WTC11 (cell line): ENCODE measurements around the gene PIP5K1A. TPM values are rescaled to one million over a fixed set of nuclear protein-coding genes. Genes with fewer than 3 reads are reported as not detected.
A peak's percentile ranks its signal among the peaks of the same experiment; 100 is the strongest.

Experiments
- ATAC-seq: fragments of 200-7000 bp; cut with Tn5 transposase; 2 replicates; pipeline ENCODE4 v1.10.0; 2021; ENCODE audit warnings: mild to moderate bottlenecking, moderate library complexity
- CTCF ChIA-PET: fragments of 300-600 bp; sonication (Branson Sonifier 250); formaldehyde crosslinking; loops from one replicate; lab custom pipeline; 2021; ENCODE audit warnings: antibody characterized with exemption; lab: Charles Lee
- POLR2A ChIA-PET: fragments of 350-600 bp; sonication (Branson Sonifier 250); formaldehyde crosslinking; loops from one replicate; lab custom pipeline; 2021; ENCODE audit warnings: antibody characterized with exemption; lab: Charles Lee
- DNase-seq: peaks from one replicate; pipeline ENCODE4 v3.0.0; 2021; ENCODE audit warnings: low spot score
- H3K27ac Mint-ChIP-seq: 2 replicates; pipeline ENCODE4 v1.8.0; 2021; ENCODE audit warnings: mixed read lengths
- H3K27me3 Mint-ChIP-seq: 2 replicates; pipeline ENCODE4 v1.8.0; 2021; ENCODE audit warnings: low read depth, mild to moderate bottlenecking, moderate library complexity, mixed read lengths
- H3K36me3 Mint-ChIP-seq: 2 replicates; pipeline ENCODE4 v1.8.0; 2021; ENCODE audit warnings: mixed read lengths
- H3K4me1 Mint-ChIP-seq: 2 replicates; pipeline ENCODE4 v1.8.0; 2022; ENCODE audit warnings: mixed read lengths
- H3K4me3 Mint-ChIP-seq: 2 replicates; pipeline ENCODE4 v1.8.0; 2021; ENCODE audit warnings: mild to moderate bottlenecking, moderate library complexity, mixed read lengths
- H3K9me3 Mint-ChIP-seq: 2 replicates; pipeline ENCODE4 v1.8.0; 2021; ENCODE audit warnings: mixed read lengths
- HMGA2 ChIP-seq: fragments of 250-450 bp; sonication (Bioruptor Pico); IDR thresholded peaks from 2 replicates; pipeline ENCODE4 v1.4.0; 2021; ENCODE audit warnings: mild to moderate bottlenecking, moderate library complexity
- KAT7 ChIP-seq: sonication (generic); formaldehyde crosslinking; IDR thresholded peaks from 2 replicates; pipeline ENCODE4 v1.8.1; 2023; ENCODE audit warnings: missing genetic modification reagents, mild to moderate bottlenecking, borderline replicate concordance
- NFATC4 ChIP-seq: fragments of 250-450 bp; sonication (Bioruptor Pico); IDR thresholded peaks from 2 replicates; pipeline ENCODE4 v1.9.0; 2021; ENCODE audit warnings: mild to moderate bottlenecking
- ZNF219 ChIP-seq: sonication (generic); formaldehyde crosslinking; IDR thresholded peaks from 2 replicates; pipeline ENCODE4 v1.8.0; 2023; ENCODE audit warnings: missing genetic modification reagents, mild to moderate bottlenecking, borderline replicate concordance
- ZNF263 ChIP-seq: sonication (generic); formaldehyde crosslinking; IDR thresholded peaks from 2 replicates; pipeline ENCODE4 v1.8.1; 2022; ENCODE audit warnings: low read depth, mild to moderate bottlenecking, moderate library complexity, missing genetic modification reagents
- total RNA-seq: library from RNA; stranded (reverse); gene quantifications from 3 replicates; pipeline ENCODE4 v1.2.3, GENCODE V29; 2021
- TF ChIP-seq, protein P1 (sequence below): sonication (generic); formaldehyde crosslinking; IDR thresholded peaks from 2 replicates; pipeline ENCODE4 v1.8.0; 2022; ENCODE audit warnings: mild to moderate bottlenecking, missing genetic modification reagents
- TF ChIP-seq, protein P2 (sequence below): sonication (generic); formaldehyde crosslinking; conservative IDR thresholded peaks from 2 replicates; pipeline ENCODE4 v1.8.1; 2023; ENCODE audit warnings: mild to moderate bottlenecking, low read depth, missing genetic modification reagents, moderate library complexity
- TF ChIP-seq, protein P3 (sequence below): sonication (generic); formaldehyde crosslinking; IDR thresholded peaks from 2 replicates; pipeline ENCODE4 v1.8.1; 2022; ENCODE audit warnings: mild to moderate bottlenecking, moderate library complexity, missing genetic modification reagents
- TF ChIP-seq, protein P4 (sequence below): sonication (generic); formaldehyde crosslinking; IDR thresholded peaks from 2 replicates; pipeline ENCODE4 v1.8.0; 2022; ENCODE audit warnings: mild to moderate bottlenecking, missing genetic modification reagents
- TF ChIP-seq, protein P5 (sequence below): fragments of 200-600 bp; IDR thresholded peaks from 2 replicates; pipeline ENCODE4 v1.8.0; 2022; ENCODE audit warnings: antibody characterized with exemption
- TF ChIP-seq, protein P6 (sequence below): fragments of 250-450 bp; sonication (Bioruptor Pico); IDR thresholded peaks from 2 replicates; pipeline ENCODE4 v1.9.0; 2021; ENCODE audit warnings: moderate library complexity, mild to moderate bottlenecking, inconsistent platforms, borderline replicate concordance
- TF ChIP-seq, protein P7 (sequence below): sonication (generic); formaldehyde crosslinking; IDR thresholded peaks from 2 replicates; pipeline ENCODE4 v1.8.1; 2023; ENCODE audit warnings: mild to moderate bottlenecking, missing genetic modification reagents, borderline replicate concordance
- TF ChIP-seq, protein P8 (sequence below): sonication (generic); formaldehyde crosslinking; IDR thresholded peaks from 2 replicates; pipeline ENCODE4 v1.8.1; 2023; ENCODE audit warnings: mild to moderate bottlenecking, missing genetic modification reagents, moderate library complexity

Gene PIP5K1A
- total RNA-seq, 1 experiment from 2014 or later, result 81.3 TPM

DNA sequence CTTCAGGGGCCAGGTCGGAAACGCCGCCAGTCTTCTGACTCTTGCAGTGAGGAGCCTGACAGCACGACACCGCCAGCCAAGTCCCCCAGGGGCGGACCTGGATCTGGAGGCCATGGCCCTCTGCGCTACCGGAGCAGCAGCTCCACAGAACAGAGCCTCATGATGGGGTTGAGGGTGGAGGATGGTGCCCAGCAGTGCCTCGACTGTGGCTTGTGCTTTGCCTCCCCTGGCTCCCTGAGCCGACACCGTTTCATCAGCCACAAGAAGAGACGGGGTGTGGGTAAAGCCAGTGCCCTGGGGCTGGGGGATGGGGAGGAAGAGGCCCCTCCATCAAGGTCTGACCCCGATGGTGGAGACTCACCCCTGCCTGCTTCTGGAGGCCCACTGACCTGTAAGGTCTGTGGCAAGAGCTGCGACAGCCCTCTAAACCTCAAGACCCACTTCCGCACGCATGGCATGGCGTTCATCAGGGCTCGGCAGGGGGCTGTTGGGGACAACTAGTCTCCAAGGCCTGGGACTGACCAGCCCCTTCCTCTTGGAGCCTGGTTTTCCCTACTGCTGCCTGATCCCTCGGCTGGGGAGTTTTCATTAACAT is 92.5 kb downstream of the PIP5K1A start (continued):
- TF ChIP-seq, protein P1, sequence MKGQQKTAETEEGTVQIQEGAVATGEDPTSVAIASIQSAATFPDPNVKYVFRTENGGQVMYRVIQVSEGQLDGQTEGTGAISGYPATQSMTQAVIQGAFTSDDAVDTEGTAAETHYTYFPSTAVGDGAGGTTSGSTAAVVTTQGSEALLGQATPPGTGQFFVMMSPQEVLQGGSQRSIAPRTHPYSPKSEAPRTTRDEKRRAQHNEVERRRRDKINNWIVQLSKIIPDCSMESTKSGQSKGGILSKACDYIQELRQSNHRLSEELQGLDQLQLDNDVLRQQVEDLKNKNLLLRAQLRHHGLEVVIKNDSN (CRISPR knock-in tag), result no peak
- TF ChIP-seq, protein P2, sequence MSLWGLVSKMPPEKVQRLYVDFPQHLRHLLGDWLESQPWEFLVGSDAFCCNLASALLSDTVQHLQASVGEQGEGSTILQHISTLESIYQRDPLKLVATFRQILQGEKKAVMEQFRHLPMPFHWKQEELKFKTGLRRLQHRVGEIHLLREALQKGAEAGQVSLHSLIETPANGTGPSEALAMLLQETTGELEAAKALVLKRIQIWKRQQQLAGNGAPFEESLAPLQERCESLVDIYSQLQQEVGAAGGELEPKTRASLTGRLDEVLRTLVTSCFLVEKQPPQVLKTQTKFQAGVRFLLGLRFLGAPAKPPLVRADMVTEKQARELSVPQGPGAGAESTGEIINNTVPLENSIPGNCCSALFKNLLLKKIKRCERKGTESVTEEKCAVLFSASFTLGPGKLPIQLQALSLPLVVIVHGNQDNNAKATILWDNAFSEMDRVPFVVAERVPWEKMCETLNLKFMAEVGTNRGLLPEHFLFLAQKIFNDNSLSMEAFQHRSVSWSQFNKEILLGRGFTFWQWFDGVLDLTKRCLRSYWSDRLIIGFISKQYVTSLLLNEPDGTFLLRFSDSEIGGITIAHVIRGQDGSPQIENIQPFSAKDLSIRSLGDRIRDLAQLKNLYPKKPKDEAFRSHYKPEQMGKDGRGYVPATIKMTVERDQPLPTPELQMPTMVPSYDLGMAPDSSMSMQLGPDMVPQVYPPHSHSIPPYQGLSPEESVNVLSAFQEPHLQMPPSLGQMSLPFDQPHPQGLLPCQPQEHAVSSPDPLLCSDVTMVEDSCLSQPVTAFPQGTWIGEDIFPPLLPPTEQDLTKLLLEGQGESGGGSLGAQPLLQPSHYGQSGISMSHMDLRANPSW (CRISPR knock-in tag), result no peak
- TF ChIP-seq, protein P3, sequence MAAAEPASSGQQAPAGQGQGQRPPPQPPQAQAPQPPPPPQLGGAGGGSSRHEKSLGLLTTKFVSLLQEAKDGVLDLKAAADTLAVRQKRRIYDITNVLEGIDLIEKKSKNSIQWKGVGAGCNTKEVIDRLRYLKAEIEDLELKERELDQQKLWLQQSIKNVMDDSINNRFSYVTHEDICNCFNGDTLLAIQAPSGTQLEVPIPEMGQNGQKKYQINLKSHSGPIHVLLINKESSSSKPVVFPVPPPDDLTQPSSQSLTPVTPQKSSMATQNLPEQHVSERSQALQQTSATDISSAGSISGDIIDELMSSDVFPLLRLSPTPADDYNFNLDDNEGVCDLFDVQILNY (CRISPR knock-in tag), result no peak
- no peak for TF ChIP-seq HMGA2 (CRISPR knock-in tag)
- TF ChIP-seq, protein P4, sequence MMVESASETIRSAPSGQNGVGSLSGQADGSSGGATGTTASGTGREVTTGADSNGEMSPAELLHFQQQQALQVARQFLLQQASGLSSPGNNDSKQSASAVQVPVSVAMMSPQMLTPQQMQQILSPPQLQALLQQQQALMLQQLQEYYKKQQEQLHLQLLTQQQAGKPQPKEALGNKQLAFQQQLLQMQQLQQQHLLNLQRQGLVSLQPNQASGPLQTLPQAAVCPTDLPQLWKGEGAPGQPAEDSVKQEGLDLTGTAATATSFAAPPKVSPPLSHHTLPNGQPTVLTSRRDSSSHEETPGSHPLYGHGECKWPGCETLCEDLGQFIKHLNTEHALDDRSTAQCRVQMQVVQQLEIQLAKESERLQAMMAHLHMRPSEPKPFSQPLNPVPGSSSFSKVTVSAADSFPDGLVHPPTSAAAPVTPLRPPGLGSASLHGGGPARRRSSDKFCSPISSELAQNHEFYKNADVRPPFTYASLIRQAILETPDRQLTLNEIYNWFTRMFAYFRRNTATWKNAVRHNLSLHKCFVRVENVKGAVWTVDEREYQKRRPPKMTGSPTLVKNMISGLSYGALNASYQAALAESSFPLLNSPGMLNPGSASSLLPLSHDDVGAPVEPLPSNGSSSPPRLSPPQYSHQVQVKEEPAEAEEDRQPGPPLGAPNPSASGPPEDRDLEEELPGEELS (CRISPR knock-in tag), result no peak
- TF ChIP-seq ZNF219 (CRISPR knock-in tag), result no peak
- no peak for TF ChIP-seq KAT7 (CRISPR knock-in tag)
- TF ChIP-seq, protein P5, sequence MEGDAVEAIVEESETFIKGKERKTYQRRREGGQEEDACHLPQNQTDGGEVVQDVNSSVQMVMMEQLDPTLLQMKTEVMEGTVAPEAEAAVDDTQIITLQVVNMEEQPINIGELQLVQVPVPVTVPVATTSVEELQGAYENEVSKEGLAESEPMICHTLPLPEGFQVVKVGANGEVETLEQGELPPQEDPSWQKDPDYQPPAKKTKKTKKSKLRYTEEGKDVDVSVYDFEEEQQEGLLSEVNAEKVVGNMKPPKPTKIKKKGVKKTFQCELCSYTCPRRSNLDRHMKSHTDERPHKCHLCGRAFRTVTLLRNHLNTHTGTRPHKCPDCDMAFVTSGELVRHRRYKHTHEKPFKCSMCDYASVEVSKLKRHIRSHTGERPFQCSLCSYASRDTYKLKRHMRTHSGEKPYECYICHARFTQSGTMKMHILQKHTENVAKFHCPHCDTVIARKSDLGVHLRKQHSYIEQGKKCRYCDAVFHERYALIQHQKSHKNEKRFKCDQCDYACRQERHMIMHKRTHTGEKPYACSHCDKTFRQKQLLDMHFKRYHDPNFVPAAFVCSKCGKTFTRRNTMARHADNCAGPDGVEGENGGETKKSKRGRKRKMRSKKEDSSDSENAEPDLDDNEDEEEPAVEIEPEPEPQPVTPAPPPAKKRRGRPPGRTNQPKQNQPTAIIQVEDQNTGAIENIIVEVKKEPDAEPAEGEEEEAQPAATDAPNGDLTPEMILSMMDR, result no peak
- TF ChIP-seq ZNF263, result no peak

DNA sequence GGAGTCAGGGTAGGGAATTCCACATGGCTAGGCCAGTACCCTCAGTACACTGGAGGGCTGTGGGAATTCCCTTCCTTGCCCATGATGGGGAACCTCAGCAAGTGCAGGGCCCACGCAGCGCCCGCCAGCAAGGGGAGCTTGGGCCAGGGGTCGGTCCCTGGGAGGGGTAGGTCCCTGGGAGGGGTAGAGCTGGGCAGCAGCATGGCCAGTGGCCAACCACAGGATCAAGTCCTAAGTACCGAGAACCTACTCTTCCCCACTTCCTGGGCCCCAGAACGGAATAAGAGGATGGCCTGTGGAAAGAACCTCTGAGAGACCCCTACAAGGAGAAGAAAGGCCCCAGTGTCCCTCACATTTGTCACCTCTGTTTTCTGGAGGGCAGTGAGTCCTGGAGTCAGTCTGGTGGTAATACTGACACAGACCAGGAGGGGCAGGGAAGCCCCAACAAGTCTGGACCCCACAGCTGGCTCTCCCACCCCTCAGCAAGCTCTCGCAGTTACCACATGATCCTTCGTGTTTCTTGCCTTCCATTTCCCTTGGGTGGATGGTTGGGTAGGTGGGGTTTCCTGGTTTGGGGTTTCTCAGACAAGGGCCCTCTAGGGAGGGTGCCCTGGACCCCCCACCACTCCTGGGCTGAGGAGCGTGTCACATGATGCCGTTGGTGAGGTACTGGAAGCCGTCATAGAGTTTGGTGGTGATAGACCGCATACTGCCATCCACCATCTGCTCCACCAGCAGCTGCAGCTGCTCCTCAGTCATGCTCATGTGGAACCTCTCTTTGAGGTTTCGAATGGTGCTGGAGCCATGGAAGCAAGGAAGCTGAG is 94.1 kb downstream of the PIP5K1A start:
- no peaks in the 10 kb centered on the region for H3K27me3 Mint-ChIP-seq
- POLR2A ChIA-PET, result interaction anchor here (0.5 to 1.5 kb wide), 4 partner anchors 9 to 1105 kb away, joined by 3 to 6 read pairs (median 5); partner anchors contain the start of gene ZNF687
- H3K9me3 Mint-ChIP-seq, result no peaks in the 10 kb centered on the region
- ATAC-seq (peak; percentile 43), DNase-seq (no peak)
- H3K27ac Mint-ChIP-seq, result no peak overlapping the region; the same call in 1 of the 2 replicates
- peaks cover 45% of the 10 kb centered on the region for H3K36me3 Mint-ChIP-seq
- peaks cover 30% of the 10 kb centered on the region for H3K4me1 Mint-ChIP-seq
- TF ChIP-seq, protein P6, sequence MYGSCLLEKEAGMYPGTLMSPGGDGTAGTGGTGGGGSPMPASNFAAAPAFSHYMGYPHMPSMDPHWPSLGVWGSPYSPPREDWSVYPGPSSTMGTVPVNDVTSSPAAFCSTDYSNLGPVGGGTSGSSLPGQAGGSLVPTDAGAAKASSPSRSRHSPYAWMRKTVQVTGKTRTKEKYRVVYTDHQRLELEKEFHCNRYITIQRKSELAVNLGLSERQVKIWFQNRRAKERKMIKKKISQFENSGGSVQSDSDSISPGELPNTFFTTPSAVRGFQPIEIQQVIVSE (CRISPR knock-in tag), result no peak
- TF ChIP-seq, protein P7, sequence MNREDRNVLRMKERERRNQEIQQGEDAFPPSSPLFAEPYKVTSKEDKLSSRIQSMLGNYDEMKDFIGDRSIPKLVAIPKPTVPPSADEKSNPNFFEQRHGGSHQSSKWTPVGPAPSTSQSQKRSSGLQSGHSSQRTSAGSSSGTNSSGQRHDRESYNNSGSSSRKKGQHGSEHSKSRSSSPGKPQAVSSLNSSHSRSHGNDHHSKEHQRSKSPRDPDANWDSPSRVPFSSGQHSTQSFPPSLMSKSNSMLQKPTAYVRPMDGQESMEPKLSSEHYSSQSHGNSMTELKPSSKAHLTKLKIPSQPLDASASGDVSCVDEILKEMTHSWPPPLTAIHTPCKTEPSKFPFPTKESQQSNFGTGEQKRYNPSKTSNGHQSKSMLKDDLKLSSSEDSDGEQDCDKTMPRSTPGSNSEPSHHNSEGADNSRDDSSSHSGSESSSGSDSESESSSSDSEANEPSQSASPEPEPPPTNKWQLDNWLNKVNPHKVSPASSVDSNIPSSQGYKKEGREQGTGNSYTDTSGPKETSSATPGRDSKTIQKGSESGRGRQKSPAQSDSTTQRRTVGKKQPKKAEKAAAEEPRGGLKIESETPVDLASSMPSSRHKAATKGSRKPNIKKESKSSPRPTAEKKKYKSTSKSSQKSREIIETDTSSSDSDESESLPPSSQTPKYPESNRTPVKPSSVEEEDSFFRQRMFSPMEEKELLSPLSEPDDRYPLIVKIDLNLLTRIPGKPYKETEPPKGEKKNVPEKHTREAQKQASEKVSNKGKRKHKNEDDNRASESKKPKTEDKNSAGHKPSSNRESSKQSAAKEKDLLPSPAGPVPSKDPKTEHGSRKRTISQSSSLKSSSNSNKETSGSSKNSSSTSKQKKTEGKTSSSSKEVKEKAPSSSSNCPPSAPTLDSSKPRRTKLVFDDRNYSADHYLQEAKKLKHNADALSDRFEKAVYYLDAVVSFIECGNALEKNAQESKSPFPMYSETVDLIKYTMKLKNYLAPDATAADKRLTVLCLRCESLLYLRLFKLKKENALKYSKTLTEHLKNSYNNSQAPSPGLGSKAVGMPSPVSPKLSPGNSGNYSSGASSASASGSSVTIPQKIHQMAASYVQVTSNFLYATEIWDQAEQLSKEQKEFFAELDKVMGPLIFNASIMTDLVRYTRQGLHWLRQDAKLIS, result 0 out of 2 replicates have a peak, but pooled peaks have one; percentile 27
- 0 out of 2 replicates have a peak, but pooled peaks have one; percentile 46 for TF ChIP-seq NFATC4
- TF ChIP-seq, protein P8, sequence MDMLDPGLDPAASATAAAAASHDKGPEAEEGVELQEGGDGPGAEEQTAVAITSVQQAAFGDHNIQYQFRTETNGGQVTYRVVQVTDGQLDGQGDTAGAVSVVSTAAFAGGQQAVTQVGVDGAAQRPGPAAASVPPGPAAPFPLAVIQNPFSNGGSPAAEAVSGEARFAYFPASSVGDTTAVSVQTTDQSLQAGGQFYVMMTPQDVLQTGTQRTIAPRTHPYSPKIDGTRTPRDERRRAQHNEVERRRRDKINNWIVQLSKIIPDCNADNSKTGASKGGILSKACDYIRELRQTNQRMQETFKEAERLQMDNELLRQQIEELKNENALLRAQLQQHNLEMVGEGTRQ, result peak; percentile 56
- H3K4me3 Mint-ChIP-seq, result no peak overlapping the region
- CTCF ChIA-PET, result interaction anchor here (1.0 to 5.5 kb wide), 5 partner anchors 9 to 48 kb away, joined by 3 to 36 read pairs (median 9); partner anchors contain the start of gene PI4KB
